Osteocyte (in vitro differentiated cells): ENCODE results near the gene NXPH3. TPM values are rescaled to one million over a fixed set of nuclear protein-coding genes. Genes with fewer than 3 reads are reported as not detected.

Source experiments
- DNase-seq: peaks from one replicate; pipeline ENCODE4 v3.0.0; 2021; ENCODE audit warnings: mixed read lengths; ENCODE audit not compliant: unreplicated experiment; ENCODE audit errors: extremely low spot score
- H3K27ac Mint-ChIP-seq: one replicate; pipeline ENCODE4 v1.8.0; 2021; ENCODE audit warnings: mild to moderate bottlenecking, mixed read lengths; ENCODE audit not compliant: unreplicated experiment
- H3K27me3 Mint-ChIP-seq: one replicate; pipeline ENCODE4 v1.8.0; 2021; ENCODE audit warnings: mixed read lengths; ENCODE audit not compliant: unreplicated experiment
- H3K36me3 Mint-ChIP-seq: one replicate; pipeline ENCODE4 v1.8.0; 2021; ENCODE audit warnings: mixed read lengths; ENCODE audit not compliant: unreplicated experiment
- H3K4me1 Mint-ChIP-seq: one replicate; pipeline ENCODE4 v1.8.0; 2021; ENCODE audit warnings: mixed read lengths; ENCODE audit not compliant: unreplicated experiment
- H3K4me3 Mint-ChIP-seq: one replicate; pipeline ENCODE4 v1.8.0; 2021; ENCODE audit warnings: mild to moderate bottlenecking, moderate library complexity, mixed read lengths; ENCODE audit not compliant: unreplicated experiment
- H3K9me3 Mint-ChIP-seq: one replicate; pipeline ENCODE4 v1.8.0; 2021; ENCODE audit warnings: mixed read lengths; ENCODE audit not compliant: unreplicated experiment
- total RNA-seq: library from RNA; stranded (reverse); gene quantifications from 2 replicates; pipeline ENCODE4 v1.2.1, GENCODE V29; 2021
- TF ChIP-seq, protein P1 (sequence below): fragments of 200-600 bp; sonication (generic); IDR thresholded peaks from 2 replicates; pipeline ENCODE4 v1.5.0; 2021; ENCODE audit warnings: antibody characterized with exemption, mild to moderate bottlenecking, moderate library complexity

NXPH3 gene
- total RNA-seq, 1 donor from 2014 or later, result 1.6 TPM

GRCh38 chr17:49545007-49545660 is 30.5 kb upstream of the NXPH3 start:
- peaks cover 7% of the 10 kb centered on the region for H3K9me3 Mint-ChIP-seq
- no peak overlapping the region for H3K4me3 Mint-ChIP-seq
- H3K36me3 Mint-ChIP-seq, result no peaks in the 10 kb centered on the region
- H3K4me1 Mint-ChIP-seq, result peaks cover 12% of the 10 kb centered on the region
- TF ChIP-seq, protein P1, sequence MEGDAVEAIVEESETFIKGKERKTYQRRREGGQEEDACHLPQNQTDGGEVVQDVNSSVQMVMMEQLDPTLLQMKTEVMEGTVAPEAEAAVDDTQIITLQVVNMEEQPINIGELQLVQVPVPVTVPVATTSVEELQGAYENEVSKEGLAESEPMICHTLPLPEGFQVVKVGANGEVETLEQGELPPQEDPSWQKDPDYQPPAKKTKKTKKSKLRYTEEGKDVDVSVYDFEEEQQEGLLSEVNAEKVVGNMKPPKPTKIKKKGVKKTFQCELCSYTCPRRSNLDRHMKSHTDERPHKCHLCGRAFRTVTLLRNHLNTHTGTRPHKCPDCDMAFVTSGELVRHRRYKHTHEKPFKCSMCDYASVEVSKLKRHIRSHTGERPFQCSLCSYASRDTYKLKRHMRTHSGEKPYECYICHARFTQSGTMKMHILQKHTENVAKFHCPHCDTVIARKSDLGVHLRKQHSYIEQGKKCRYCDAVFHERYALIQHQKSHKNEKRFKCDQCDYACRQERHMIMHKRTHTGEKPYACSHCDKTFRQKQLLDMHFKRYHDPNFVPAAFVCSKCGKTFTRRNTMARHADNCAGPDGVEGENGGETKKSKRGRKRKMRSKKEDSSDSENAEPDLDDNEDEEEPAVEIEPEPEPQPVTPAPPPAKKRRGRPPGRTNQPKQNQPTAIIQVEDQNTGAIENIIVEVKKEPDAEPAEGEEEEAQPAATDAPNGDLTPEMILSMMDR, result no peak
- no peak overlapping the region for H3K27ac Mint-ChIP-seq
- DNase-seq, result no peak
- H3K27me3 Mint-ChIP-seq, result peaks cover 32% of the 10 kb centered on the region

DNA sequence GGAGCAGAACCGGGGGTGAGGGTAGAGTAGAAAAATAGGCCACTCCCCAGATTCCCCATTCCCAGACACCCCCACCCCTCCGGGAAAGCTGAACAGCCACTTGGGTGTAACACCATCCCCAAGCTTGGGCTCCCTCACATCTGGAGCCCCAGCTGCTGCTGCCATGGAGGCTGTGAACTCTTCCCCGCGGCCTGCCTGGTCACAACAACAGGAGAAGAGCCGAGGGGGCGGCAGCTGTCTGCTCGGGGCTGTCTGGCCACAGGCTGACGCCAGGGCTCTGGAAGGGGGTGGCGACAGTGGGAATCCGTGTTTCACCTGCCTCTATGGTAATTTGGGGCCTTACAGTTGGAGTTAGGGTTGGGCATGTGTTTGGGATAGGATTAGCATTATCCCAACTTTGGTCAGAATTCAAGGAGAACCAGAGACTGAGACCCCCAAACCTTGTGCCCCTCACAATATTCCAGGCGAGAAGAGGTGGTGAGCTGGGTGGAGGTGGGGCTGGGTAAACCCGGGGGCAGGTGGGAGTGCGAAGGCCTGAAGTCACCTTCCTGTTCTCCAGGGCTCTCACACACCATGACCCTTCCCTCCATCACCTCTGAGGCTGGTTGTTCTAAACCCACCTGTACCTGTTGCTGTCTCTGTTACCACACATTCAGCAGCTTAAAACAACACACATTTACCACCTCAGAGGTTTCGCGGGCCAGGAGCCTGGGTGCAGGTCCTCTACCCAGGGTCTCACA is 29.7 kb upstream of the NXPH3 start:
- H3K4me1 Mint-ChIP-seq, result peaks cover 12% of the 10 kb centered on the region
- no peak for DNase-seq
- peaks cover 5% of the 10 kb centered on the region for H3K9me3 Mint-ChIP-seq
- H3K27ac Mint-ChIP-seq, result no peak overlapping the region
- peaks cover 26% of the 10 kb centered on the region for H3K27me3 Mint-ChIP-seq
- TF ChIP-seq, protein P1, result no peak
- no peak overlapping the region for H3K4me3 Mint-ChIP-seq
- no peaks in the 10 kb centered on the region for H3K36me3 Mint-ChIP-seq

GRCh38 chr17:49546546-49547535 is 28.8 kb upstream of the NXPH3 start:
- no peak for DNase-seq
- Mint-ChIP-seq H3K4me1 (peaks cover 12% of the 10 kb centered on the region), H3K27ac (no peak overlapping the region), H3K27me3 (peaks cover 17% of the 10 kb centered on the region), H3K36me3 (no peaks in the 10 kb centered on the region), H3K9me3 (no peaks in the 10 kb centered on the region), H3K4me3 (no peak overlapping the region)
- TF ChIP-seq, protein P1, result no peak

DNA sequence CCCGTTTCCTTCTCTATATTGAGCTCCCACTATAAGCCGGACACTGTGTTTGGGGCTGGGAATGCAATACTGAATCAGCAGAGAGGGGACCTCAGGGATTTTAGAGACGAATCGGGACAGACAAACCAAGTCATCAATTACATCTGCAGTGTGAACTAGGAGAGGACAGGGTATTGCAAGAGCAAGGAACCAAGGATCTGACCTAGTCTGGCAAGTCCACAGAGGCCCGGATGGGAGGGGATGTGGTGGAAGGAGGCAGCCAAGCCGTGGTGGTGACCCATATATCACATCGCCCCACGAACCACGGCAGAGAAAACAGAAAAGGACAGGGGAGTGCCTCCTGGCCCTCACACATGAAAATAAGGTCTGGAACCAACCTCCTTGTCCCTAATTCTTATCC is 28.1 kb upstream of the NXPH3 start:
- no peak overlapping the region for H3K27ac Mint-ChIP-seq
- no peak for DNase-seq
- H3K36me3 Mint-ChIP-seq, result no peaks in the 10 kb centered on the region
- no peak overlapping the region for H3K4me3 Mint-ChIP-seq
- H3K27me3 Mint-ChIP-seq, result peaks cover 10% of the 10 kb centered on the region
- TF ChIP-seq, protein P1, result no peak
- peaks cover 10% of the 10 kb centered on the region for H3K4me1 Mint-ChIP-seq
- no peaks in the 10 kb centered on the region for H3K9me3 Mint-ChIP-seq
